HL-60 (cell line): Measurements from ENCODE around the gene SWSAP1.
A peak's percentile ranks its signal among the peaks of the same experiment; 100 is the strongest.
"Not testable (repeated sequence)": the region's sequence is repeated elsewhere in the genome, so short reads cannot be mapped to it uniquely, and the experiment has no call there.

Experiments
- DNase-seq, 2 experiments: peaks; one replicate each; pipeline ENCODE4 v3.0.0-alpha.2; 2010 to 2020; ENCODE audit warnings: low read depth in 1 of 2, low spot score in 1 of 2
- H3K27ac ChIP-seq: fragments of 250-450 bp; sonication (Bioruptor Pico); replicated peaks from 2 replicates; pipeline ENCODE4 v1.5.1; 2020; ENCODE audit warnings: mild to moderate bottlenecking, moderate library complexity
- H3K27me3 ChIP-seq: fragments of 250-450 bp; sonication (Bioruptor Pico); 2 replicates; pipeline ENCODE4 v1.5.1; 2021; ENCODE audit warnings: mild to moderate bottlenecking, moderate library complexity; ENCODE audit not compliant: insufficient read depth, poor library complexity, severe bottlenecking
- H3K4me3 ChIP-seq: replicated peaks from 2 replicates; pipeline ENCODE4 v1.5.1; 2011; ENCODE audit warnings: mild to moderate bottlenecking, control low read depth, low read length; ENCODE audit not compliant: insufficient read depth
- CTCF ChIP-seq: IDR thresholded peaks from one replicate; pipeline ENCODE4 v1.5.1; 2011; ENCODE audit warnings: low read length, control low read depth, inconsistent platforms; ENCODE audit not compliant: insufficient read depth
- GABPA ChIP-seq: IDR thresholded peaks from 2 replicates; pipeline ENCODE4 v1.6.1; 2012; ENCODE audit warnings: low read depth
- POLR2AphosphoS5 ChIP-seq: IDR thresholded peaks from 2 replicates; pipeline ENCODE4 v1.6.1; 2012; ENCODE audit warnings: low read depth
- REST ChIP-seq: IDR thresholded peaks from 2 replicates; pipeline ENCODE4 v1.6.1; 2012; ENCODE audit warnings: low read depth; ENCODE audit not compliant: insufficient replicate concordance
- SPI1 ChIP-seq: IDR thresholded peaks from 2 replicates; pipeline ENCODE4 v1.6.1; 2012; ENCODE audit warnings: low read depth, mild to moderate bottlenecking, borderline replicate concordance

SWSAP1 gene

GRCh38 chr19:11330127-11330526 lies 44.3 kb upstream of the SWSAP1 start:
- Histone ChIP-seq H3K4me3 (no peak overlapping the region), H3K27ac (0 out of 2 replicates have a peak overlapping the region, but pooled peaks have one; percentile 8), H3K27me3 (no peaks in the 10 kb centered on the region)
- TF ChIP-seq GABPA: no peak
- no peak for TF ChIP-seq POLR2AphosphoS5
- no peak for TF ChIP-seq SPI1
- TF ChIP-seq CTCF: no peak
- no peak for TF ChIP-seq REST
- no peak for DNase-seq

- H3K27me3 ChIP-seq: no peaks in the 10 kb centered on the region
- H3K4me3 ChIP-seq: no peak overlapping the region
- TF ChIP-seq GABPA (no peak), REST (no peak), CTCF (no peak), SPI1 (no peak), POLR2AphosphoS5 (no peak)
- no peak for DNase-seq
- no peak overlapping the region for H3K27ac ChIP-seq
Observed at GRCh38 chr19:11331502-11331901, 43.0 kb upstream of the SWSAP1 start.

GRCh38 chr19:11332822-11333221 lies 41.6 kb upstream of the SWSAP1 start:
- Histone ChIP-seq H3K4me3 (no peak overlapping the region), H3K27ac (no peak overlapping the region), H3K27me3 (no peaks in the 10 kb centered on the region)
- no peak for DNase-seq
- TF ChIP-seq POLR2AphosphoS5 (no peak), REST (no peak), SPI1 (no peak), GABPA (no peak), CTCF (no peak)

GRCh38 chr19:11333838-11334237 lies 40.6 kb upstream of the SWSAP1 start:
- not testable (repeated sequence) for DNase-seq, H3K4me3 ChIP-seq, H3K27me3 ChIP-seq, H3K27ac ChIP-seq
